Peyer's patch (tissue), 4 donors: ENCODE measurements around the gene FAM120B.

Source experiments
- POLR2A ChIP-seq, 2 donors: fragments of 450-650 bp; IDR thresholded peaks; one replicate each; pipeline ENCODE4 v1.5.1; 2017; ENCODE audit warnings: antibody characterized with exemption in 2 of 2, mild to moderate bottlenecking in 2 of 2, moderate library complexity in 2 of 2
- TF ChIP-seq, protein P1 (sequence below), 6 experiments: fragments of 450-650 bp in 4 of 6; fragments of 200-600 bp in 2 of 6; sonication (generic) in 1 of 6; IDR thresholded peaks; one replicate each; pipeline ENCODE4 v1.5.1; 2017 to 2019; ENCODE audit warnings: antibody characterized with exemption in 6 of 6, mild to moderate bottlenecking in 3 of 6, moderate library complexity in 1 of 6

DNA sequence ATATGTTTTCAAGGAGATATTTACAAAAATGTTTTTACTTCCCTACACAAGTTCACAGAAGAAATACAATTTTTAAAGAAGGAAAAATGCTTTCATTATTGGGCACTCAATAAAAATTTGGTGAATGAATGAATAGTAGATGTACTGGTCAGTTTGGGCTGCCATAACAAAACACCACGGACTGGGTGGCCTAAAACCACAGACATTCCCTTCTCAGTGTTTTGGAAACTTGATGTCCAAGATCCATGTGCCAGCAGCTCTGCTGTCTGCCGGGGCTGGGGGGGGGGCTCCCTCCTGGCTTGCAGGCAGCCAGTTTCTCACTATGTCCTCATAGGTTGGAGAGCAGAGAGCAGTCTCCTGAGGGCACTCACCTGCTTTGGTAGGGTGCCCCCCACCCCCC lies 62.0 kb downstream of the FAM120B start:
- no peak for TF ChIP-seq POLR2A (IDR thresholded peaks at IDR 0.05)
- TF ChIP-seq, protein P1, sequence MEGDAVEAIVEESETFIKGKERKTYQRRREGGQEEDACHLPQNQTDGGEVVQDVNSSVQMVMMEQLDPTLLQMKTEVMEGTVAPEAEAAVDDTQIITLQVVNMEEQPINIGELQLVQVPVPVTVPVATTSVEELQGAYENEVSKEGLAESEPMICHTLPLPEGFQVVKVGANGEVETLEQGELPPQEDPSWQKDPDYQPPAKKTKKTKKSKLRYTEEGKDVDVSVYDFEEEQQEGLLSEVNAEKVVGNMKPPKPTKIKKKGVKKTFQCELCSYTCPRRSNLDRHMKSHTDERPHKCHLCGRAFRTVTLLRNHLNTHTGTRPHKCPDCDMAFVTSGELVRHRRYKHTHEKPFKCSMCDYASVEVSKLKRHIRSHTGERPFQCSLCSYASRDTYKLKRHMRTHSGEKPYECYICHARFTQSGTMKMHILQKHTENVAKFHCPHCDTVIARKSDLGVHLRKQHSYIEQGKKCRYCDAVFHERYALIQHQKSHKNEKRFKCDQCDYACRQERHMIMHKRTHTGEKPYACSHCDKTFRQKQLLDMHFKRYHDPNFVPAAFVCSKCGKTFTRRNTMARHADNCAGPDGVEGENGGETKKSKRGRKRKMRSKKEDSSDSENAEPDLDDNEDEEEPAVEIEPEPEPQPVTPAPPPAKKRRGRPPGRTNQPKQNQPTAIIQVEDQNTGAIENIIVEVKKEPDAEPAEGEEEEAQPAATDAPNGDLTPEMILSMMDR (IDR thresholded peaks at IDR 0.05) = no peak
